PC-3 (cell line): ENCODE results near the gene GPR89A. TPM values are rescaled to one million over a fixed set of nuclear protein-coding genes. Genes with fewer than 3 reads are reported as not detected.
"Not testable (repeated sequence)": the region's sequence is repeated elsewhere in the genome, so short reads cannot be mapped to it uniquely, and the experiment has no call there.

Source experiments
- ATAC-seq: fragments of 200-7000 bp; cut with Tn5 transposase; 2 replicates; pipeline ENCODE4 v1.9.1; 2020; ENCODE audit warnings: mild to moderate bottlenecking, moderate library complexity
- BruUV-seq: library from RNA; stranded (reverse); fragments of 400-500 nt; replicated peaks from 2 replicates; lab custom pipeline; 2021; lab: Mats Ljungman, UMichigan
- CTCF ChIA-PET: fragments of 300-600 bp; sonication (Branson Sonifier 250); formaldehyde crosslinking; loops from one replicate; lab custom pipeline; 2022; ENCODE audit warnings: antibody characterized with exemption; lab: Charles Lee
- POLR2A ChIA-PET: fragments of 300-600 bp; sonication (Branson Sonifier 250); formaldehyde crosslinking; loops from one replicate; lab custom pipeline; 2022; ENCODE audit warnings: antibody characterized with exemption; ENCODE audit not compliant: unreplicated experiment; lab: Charles Lee
- DNase-seq: peaks from one replicate; pipeline ENCODE4 v3.0.0-alpha.2; 2015
- H2AFZ ChIP-seq: fragments of 300-600 bp; sonication (generic); 2 replicates; pipeline ENCODE4 v1.6.0; 2016; ENCODE audit warnings: antibody characterized with exemption, low read length
- H3F3A ChIP-seq: fragments of 300-600 bp; sonication (generic); one replicate; pipeline ENCODE4 v1.6.0; 2017; ENCODE audit warnings: antibody characterized with exemption, low read length, control low read depth, mild to moderate bottlenecking; ENCODE audit not compliant: unreplicated experiment
- H3K27ac ChIP-seq: fragments of 300-600 bp; sonication (generic); 2 replicates; pipeline ENCODE4 v1.5.1; 2016; ENCODE audit warnings: mild to moderate bottlenecking, low read length
- H3K27me3 ChIP-seq: fragments of 300-600 bp; sonication (generic); 2 replicates; pipeline ENCODE4 v1.6.1; 2016; ENCODE audit warnings: low read length, mixed read lengths
- H3K36me3 ChIP-seq: fragments of 300-600 bp; sonication (generic); 2 replicates; pipeline ENCODE4 v1.6.1; 2016; ENCODE audit warnings: low read depth, mixed run types, low read length, mixed read lengths
- H3K4me1 ChIP-seq: fragments of 300-600 bp; sonication (generic); 2 replicates; pipeline ENCODE4 v1.5.1; 2016; ENCODE audit warnings: low read length; ENCODE audit not compliant: insufficient read depth
- H3K4me2 ChIP-seq: fragments of 300-600 bp; sonication (generic); 2 replicates; pipeline ENCODE4 v1.6.0; 2016; ENCODE audit warnings: low read length
- H3K4me3 ChIP-seq: fragments of 300-600 bp; sonication (generic); 2 replicates; pipeline ENCODE4 v1.5.1; 2016; ENCODE audit warnings: mild to moderate bottlenecking, low read length, mixed read lengths
- H3K79me2 ChIP-seq: fragments of 300-600 bp; sonication (generic); 2 replicates; pipeline ENCODE4 v1.6.1; 2017; ENCODE audit warnings: low read length, mixed read lengths
- H3K9ac ChIP-seq: fragments of 300-600 bp; sonication (generic); 2 replicates; pipeline ENCODE4 v1.6.0; 2016; ENCODE audit warnings: mild to moderate bottlenecking, low read length
- H3K9me2 ChIP-seq: fragments of 300-600 bp; sonication (generic); replicated peaks from 2 replicates; pipeline ENCODE4 v1.6.1; 2016; ENCODE audit warnings: mixed run types, low read length, mixed read lengths
- H3K9me3 ChIP-seq: fragments of 300-600 bp; sonication (generic); 2 replicates; pipeline ENCODE4 v1.6.1; 2016; ENCODE audit warnings: low read length, mixed read lengths
- H4K20me1 ChIP-seq: fragments of 300-600 bp; sonication (generic); 2 replicates; pipeline ENCODE4 v1.6.1; 2016; ENCODE audit warnings: low read length, mixed read lengths
- EZH2 ChIP-seq: fragments of 300-600 bp; sonication (generic); IDR thresholded peaks from one replicate; pipeline ENCODE4 v1.6.1; 2017; ENCODE audit warnings: antibody characterized with exemption, mild to moderate bottlenecking, low read length; ENCODE audit not compliant: unreplicated experiment
- EZH2phosphoT487 ChIP-seq: fragments of 300-600 bp; sonication (generic); IDR thresholded peaks from 2 replicates; pipeline ENCODE4 v1.6.1; 2018; ENCODE audit warnings: mild to moderate bottlenecking, antibody characterized with exemption, low read length, borderline replicate concordance
- intact Hi-C: fragments of 100-400 bp; cut with micrococcal nuclease; formaldehyde crosslinking; loops from 2 replicates; pipeline ENCODE4 v1.9.0; 2023
- total RNA-seq: library from RNA; depleted of rRNA; stranded (reverse); fragments of >200 nt; gene quantifications from 2 replicates; pipeline ENCODE4 v1.2.3, GENCODE V29; 2014; rRNA removed
- TF ChIP-seq, protein P1 (sequence below): fragments of 300-600 bp; sonication (generic); conservative IDR thresholded peaks from 2 replicates; pipeline ENCODE4 v1.5.1; 2017; ENCODE audit warnings: antibody characterized with exemption, low read depth, mild to moderate bottlenecking, low read length

Gene GPR89A
- total RNA-seq, 1 experiment from 2014 or later, result 47.9 TPM

DNA sequence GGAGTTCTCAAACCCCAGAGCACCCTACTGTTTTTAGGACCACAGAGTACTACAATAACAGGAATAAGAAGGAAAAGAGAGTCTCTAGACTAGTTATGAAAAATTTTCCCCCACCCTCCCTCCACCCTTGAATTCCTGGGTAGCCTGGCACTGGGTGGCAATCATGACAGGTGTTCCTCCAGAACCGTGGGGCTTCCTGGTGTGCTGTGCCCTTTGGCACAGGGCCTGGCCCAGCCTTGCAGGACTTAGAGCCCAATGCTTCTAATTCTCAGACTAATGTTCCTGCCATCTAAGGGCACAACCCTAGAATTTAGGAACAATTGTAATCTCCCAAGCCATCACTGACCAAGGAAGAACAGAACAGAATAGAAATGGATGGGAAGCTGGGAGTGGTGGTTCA, 110.0 kb downstream of the GPR89A start:
- H3K27me3 ChIP-seq, result no peaks in the 10 kb centered on the region
- H3K27ac ChIP-seq, result no peak overlapping the region
- H3K79me2 ChIP-seq, result no peaks in the 10 kb centered on the region
- H3K9me3 ChIP-seq, result no peaks in the 10 kb centered on the region
- H4K20me1 ChIP-seq, result no peaks in the 10 kb centered on the region
- no peak overlapping the region for H3K9ac ChIP-seq
- H3K9me2 ChIP-seq, result no peaks in the 10 kb centered on the region
- no peak overlapping the region for H2AFZ ChIP-seq
- ATAC-seq (no peak), DNase-seq (no peak)
- H3K4me1 ChIP-seq, result peaks cover 12% of the 10 kb centered on the region
- ChIA-PET CTCF (no interaction called here), POLR2A (no interaction called here)
- intact Hi-C loops, result no loop called here
- no TSS peak for BruUV-seq
- H3F3A ChIP-seq, result no peaks in the 10 kb centered on the region
- no peak for TF ChIP-seq EZH2phosphoT487
- TF ChIP-seq, protein P1, sequence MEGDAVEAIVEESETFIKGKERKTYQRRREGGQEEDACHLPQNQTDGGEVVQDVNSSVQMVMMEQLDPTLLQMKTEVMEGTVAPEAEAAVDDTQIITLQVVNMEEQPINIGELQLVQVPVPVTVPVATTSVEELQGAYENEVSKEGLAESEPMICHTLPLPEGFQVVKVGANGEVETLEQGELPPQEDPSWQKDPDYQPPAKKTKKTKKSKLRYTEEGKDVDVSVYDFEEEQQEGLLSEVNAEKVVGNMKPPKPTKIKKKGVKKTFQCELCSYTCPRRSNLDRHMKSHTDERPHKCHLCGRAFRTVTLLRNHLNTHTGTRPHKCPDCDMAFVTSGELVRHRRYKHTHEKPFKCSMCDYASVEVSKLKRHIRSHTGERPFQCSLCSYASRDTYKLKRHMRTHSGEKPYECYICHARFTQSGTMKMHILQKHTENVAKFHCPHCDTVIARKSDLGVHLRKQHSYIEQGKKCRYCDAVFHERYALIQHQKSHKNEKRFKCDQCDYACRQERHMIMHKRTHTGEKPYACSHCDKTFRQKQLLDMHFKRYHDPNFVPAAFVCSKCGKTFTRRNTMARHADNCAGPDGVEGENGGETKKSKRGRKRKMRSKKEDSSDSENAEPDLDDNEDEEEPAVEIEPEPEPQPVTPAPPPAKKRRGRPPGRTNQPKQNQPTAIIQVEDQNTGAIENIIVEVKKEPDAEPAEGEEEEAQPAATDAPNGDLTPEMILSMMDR, result no peak
- no peak for TF ChIP-seq EZH2
- no peaks in the 10 kb centered on the region for H3K36me3 ChIP-seq
- H3K4me3 ChIP-seq, result no peak overlapping the region
- H3K4me2 ChIP-seq, result no peak overlapping the region

DNA sequence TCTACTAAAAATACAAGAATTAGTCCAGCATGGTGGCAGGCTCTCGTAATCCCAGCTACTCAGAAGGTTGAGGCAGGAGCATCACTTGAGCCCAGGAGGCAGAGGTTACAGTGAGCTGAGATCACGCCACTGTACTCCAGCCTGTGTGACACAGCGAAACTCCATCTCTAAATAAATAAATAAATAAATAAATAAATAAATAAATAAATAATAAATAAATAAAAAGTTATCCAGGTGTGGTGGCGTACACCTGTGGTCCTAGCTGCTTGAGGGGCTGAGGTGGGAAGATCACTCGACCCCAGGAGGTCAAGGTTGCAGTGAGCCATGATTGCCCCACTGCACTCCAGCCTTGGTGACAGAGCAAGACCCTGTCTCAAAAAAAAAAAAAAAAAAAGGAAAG, 110.7 kb downstream of the GPR89A start:
- BruUV-seq, H3K9ac ChIP-seq, H3K4me3 ChIP-seq, DNase-seq, H3K27ac ChIP-seq, H3K79me2 ChIP-seq, H4K20me1 ChIP-seq, ATAC-seq, H3K4me2 ChIP-seq, H3K9me2 ChIP-seq, H3K9me3 ChIP-seq, POLR2A ChIA-PET, CTCF ChIA-PET, H2AFZ ChIP-seq, H3F3A ChIP-seq, H3K36me3 ChIP-seq, H3K27me3 ChIP-seq, intact Hi-C loops: not testable (repeated sequence)
- peaks cover 12% of the 10 kb centered on the region for H3K4me1 ChIP-seq

DNA sequence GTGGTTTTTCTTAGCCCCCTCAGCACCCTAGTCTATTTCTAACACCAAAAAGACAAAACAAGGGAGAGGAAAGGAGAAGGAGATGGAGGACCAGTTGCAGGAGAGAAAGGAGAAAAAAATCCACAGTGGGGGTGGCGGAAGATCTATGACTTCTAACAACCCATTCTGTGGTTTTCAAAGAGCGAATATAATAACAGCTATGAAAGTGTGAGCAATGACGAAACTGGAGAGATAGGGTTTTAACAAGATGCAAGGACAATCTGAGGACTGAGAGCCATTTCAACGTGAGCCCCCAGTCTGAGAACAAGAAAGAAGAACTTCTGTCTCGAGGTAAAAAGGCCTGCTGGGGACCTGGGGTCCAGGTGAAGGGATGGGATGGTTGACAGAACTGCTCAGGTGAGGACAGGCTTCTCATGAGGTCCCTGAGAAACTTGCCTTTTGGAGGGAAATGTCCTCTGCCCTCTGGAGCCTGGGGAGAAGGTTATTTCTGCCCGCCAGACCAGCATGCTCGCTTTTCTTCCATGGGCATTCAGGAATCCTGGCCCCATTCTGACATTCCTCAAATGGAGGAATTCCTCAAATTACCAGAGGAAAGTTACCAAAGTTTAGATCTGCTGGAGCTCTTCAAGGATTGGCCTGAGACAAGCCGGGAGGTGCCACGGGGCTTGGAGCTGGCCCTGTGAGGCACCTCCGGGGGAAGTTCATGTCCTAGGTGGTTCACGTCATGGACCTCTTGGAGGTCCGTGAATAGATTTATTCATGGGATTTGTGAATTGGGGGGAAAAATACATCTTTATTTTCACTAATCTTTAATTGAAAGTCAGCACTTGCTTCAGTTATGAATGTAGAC, 111.7 kb downstream of the GPR89A start, which contains the start of gene CD160:
Gene CD160, plus strand, starts transcription at position 270 of the 850 bp plus-strand sequence. CDS start 8,829 bp downstream, outside the sequence.
- no peaks in the 10 kb centered on the region for H3K9me2 ChIP-seq
- H3K4me3 ChIP-seq, result no peak within 1 kb of the TSS
- CTCF ChIA-PET, result no interaction called here
- H2AFZ ChIP-seq, result peak within 1 kb of the TSS; percentile 87
- H3K9ac ChIP-seq, result no peak within 1 kb of the TSS
- H3K36me3 ChIP-seq, result no peaks in the 10 kb centered on the region
- H3F3A ChIP-seq, result no peaks in the 10 kb centered on the region
- no peaks in the 10 kb centered on the region for H3K79me2 ChIP-seq
- no peaks in the 10 kb centered on the region for H3K27me3 ChIP-seq
- no peaks in the 10 kb centered on the region for H4K20me1 ChIP-seq
- H3K9me3 ChIP-seq, result no peaks in the 10 kb centered on the region
- H3K4me1 ChIP-seq, result peaks cover 12% of the 10 kb centered on the region
- ATAC-seq (no peak), DNase-seq (no peak)
- H3K4me2 ChIP-seq, result peak within 1 kb of the TSS; percentile 83
- TF ChIP-seq EZH2 (no peak), EZH2phosphoT487 (no peak)
- TF ChIP-seq, protein P1, result no peak
- POLR2A ChIA-PET, result no interaction called here
- H3K27ac ChIP-seq, result peak within 1 kb of the TSS; percentile 72
- intact Hi-C loops, result loop anchor here (2.0 to 10.0 kb wide), 2 partner anchors 13 to 295 kb away; partner anchors contain the start of gene PDZK1
- no TSS peak for BruUV-seq

Other genes starting within 250 kb of the GPR89A start
- 4.5 and 5.2 TPM in 2 replicates for gene NBPF20, start 182.4 kb upstream of the GPR89A start, total RNA-seq
- gene PDZK1, start 99.4 kb downstream of the GPR89A start, total RNA-seq, result 2.3 and 4.2 TPM in 2 replicates
- not detected in 2 replicates for gene CD160, start 111.5 kb downstream of the GPR89A start, total RNA-seq
- 15.2 and 15.9 TPM in 2 replicates for gene RNF115, start 216.1 kb downstream of the GPR89A start, total RNA-seq
- gene POLR3C, start 216.2 kb downstream of the GPR89A start, total RNA-seq, result 35.8 and 41.5 TPM in 2 replicates
- gene NUDT17, start 237.6 kb downstream of the GPR89A start, total RNA-seq, result 2.4 and 3.0 TPM in 2 replicates